GM21367 (cell line): Measurements from ENCODE around the gene MSRB3.
"Not testable (repeated sequence)": the region's sequence is repeated elsewhere in the genome, so short reads cannot be mapped to it uniquely, and the experiment has no call there.

ENCODE experiments used
- ATAC-seq: cut with Tn5 transposase; IDR thresholded peaks from one replicate; pipeline ENCODE4 v1.9.1; 2021; ENCODE audit not compliant: unreplicated experiment

Gene MSRB3

DNA sequence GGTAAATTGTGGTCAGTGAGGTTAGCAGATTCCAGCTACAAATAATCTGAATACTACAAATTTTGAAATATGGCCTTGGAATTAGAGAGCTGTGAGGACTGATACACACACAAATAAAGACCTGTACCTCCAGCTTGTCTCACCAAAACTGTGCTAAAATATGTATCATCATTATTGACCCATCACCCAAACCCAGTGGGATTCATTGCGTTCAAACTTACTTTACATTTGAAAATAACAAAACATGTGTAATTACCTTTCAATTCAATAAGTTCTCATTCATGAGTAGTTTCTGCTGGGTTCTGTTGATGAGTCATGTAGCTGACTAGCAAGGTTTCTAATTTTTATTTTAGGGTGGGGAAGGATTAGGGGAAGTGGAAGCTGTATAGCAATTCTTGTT lies 170.9 kb downstream of the MSRB3 start:
- ATAC-seq: no peak

DNA sequence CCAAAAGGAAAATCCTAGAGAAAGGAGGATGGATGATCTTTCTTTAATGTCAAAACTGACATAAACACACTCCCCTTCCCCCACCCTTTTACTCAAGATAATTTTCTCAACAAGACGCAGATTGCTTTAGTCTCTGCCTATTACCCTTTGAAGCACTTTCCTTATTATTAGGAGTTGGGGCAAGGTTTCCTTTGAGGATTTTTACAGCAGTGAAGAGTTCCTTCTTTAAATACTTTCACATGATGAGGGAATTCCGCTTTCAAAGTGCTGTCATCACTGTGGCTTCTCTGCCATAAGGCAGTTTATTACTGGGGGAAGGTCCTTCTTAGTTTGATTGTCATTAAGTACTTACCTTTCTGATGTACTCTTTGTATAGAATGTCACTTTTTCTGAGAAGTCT lies 172.1 kb downstream of the MSRB3 start:
- no peak for ATAC-seq

DNA sequence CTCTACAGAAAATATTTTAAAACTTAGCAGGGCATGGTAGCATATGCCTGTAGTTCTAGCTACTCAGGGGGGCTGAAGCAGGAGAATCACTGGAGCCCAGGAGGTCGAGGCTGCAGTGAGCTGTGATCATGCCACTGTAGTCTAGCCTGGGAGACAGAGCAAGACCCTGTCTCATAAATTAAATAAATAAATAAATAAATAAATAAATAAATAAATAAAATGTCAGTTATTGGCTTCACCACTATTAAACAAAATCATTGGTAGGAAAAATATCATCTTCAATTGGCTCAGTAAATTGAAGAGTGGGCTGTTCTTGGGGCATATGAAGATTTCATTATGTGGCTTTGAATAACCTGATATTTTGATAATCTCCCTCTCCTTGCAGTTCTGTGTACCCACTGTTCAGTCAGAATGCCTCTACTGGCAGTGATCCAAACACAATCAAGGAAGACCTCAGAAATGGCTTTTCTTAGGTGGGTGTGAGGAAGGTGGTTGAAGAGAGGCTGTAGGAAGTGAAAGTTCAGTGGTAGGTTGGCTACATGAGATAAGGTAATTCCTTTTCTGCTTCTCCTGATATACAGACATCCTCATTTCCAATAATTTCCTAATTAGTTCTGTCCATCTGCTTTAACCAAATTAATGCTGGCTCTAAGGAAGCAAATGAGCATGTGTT lies 175.8 kb downstream of the MSRB3 start:
- ATAC-seq: no peak

DNA sequence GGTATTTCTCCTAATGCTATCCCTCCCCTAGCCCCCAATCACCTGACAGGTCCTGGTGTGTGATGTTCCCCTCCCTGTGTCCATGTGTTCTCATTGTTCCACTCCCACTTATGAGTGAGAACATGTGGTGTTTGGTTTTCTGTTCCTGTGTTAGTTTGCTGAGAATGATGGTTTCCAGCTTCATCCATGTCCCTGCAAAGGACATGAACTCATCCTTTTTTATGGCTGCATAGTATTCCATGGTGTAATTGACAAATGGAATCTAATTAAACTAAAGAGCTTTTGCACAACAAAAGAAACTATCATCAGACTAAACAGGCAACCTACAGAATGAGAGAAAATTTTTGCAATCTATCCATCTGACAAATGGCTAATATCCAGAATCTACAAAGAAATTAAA lies 178.9 kb downstream of the MSRB3 start:
- not testable (repeated sequence) for ATAC-seq

DNA sequence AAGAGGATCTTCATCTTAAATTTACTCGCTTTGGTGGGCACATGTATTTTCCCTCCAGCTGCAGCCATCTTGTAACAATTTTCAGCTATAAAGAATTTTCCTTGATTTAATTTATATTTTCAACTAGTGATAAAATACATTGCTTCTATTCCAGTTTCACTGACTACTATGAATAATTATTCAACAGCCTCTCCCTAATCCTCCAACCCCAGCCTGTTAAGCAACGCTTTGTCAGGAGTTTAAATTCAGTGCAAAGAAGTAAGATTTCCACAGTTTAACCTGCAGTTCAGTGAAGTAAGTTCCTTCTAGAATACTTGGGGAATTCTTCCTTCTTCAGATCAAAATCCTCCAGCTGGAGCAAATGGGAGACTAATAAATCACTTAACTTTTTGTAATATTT lies 180.2 kb downstream of the MSRB3 start:
- ATAC-seq: no peak

DNA sequence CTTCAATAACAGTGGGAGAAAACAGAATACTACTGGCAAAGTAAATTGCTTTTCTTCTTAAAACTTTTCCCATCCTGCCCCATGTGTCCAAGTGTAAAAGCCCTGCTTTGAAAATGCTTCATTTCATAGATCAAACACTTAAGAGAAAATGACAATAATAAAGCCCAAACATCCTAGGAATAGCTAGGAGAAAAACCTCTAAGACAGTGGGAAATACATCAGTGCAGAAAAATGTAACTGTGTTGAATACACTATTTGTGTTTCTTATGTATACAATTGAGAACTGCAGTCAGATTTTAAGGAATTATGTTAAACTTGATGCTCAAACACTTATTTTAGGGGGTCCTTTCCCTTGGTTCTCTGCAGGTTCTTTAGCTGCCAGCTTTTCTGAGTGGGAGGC lies 181.1 kb downstream of the MSRB3 start:
- ATAC-seq: no peak

DNA sequence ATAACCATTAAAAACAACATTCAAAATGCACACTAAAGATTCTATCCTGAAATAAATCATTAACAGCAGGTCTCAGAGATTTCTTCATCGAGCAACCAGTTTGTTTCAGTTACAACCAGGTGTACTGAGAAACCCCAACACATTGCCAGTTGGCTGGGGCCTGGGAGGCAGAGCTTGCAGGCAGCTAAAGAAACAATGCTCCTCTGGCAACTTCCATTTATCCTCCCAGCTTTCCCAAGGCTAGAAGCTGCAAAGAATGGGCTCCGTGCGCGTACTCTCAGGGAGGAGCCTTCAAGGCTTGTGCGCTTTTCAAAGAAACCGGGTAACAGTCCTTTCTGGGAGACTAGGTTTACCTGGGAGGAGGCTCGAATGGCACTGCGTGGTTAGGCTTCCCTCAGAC lies 181.6 kb downstream of the MSRB3 start:
- no peak for ATAC-seq

DNA sequence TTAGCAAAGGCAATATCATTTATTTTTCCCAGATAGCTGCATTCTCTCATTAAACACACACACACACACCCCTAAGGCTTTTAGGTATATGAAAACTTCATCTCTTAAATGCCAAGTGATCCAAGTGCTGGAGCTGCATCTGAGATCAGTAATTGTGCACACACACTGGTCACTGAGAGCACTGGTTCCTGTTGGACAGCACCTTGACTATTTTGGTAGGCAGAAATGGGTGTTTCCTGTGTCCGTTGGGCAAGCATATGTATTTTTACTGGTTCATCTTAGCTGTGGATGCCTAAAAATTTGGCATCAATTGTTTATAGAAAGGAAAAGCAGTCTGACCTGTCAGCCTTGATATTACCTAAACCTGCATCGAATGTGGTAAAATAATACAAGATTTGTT lies 182.5 kb downstream of the MSRB3 start:
- ATAC-seq: no peak

DNA sequence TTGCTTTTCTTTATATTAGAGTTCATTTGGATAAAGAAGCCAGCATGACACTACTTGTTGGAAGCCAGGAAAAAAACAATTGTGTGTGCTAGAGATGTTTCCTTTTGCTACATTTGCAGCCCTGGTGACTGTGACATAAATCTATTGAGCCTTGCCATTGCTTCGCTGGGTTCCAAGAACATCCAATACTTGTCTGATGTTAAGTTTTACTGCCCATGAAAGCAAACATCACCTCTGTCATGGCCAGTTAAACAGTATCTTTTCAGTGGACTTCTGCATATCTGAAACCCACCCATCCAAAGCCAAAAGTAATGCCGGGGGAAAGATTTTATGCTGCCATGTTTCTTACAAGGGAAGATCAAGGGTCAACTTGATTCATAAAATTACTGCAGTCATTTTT lies 184.0 kb downstream of the MSRB3 start:
- ATAC-seq: no peak

DNA sequence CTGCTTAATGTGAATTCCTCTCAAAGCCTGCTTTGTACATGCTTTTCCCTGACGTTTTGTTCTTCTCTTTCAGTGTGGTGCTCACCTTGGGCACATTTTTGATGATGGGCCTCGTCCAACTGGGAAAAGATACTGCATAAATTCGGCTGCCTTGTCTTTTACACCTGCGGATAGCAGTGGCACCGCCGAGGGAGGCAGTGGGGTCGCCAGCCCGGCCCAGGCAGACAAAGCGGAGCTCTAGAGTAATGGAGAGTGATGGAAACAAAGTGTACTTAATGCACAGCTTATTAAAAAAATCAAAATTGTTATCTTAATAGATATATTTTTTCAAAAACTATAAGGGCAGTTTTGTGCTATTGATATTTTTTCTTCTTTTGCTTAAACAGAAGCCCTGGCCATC lies 184.6 kb downstream of the MSRB3 start:
- no peak for ATAC-seq

DNA sequence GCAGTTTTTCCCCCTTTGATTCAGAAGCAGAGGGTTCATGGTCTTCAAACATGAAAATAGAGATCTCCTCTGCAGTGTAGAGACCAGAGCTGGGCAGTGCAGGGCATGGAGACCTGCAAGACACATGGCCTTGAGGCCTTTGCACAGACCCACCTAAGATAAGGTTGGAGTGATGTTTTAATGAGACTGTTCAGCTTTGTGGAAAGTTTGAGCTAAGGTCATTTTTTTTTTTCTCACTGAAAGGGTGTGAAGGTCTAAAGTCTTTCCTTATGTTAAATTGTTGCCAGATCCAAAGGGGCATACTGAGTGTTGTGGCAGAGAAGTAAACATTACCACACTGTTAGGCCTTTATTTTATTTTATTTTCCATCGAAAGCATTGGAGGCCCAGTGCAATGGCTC lies 185.1 kb downstream of the MSRB3 start:
- no peak for ATAC-seq

DNA sequence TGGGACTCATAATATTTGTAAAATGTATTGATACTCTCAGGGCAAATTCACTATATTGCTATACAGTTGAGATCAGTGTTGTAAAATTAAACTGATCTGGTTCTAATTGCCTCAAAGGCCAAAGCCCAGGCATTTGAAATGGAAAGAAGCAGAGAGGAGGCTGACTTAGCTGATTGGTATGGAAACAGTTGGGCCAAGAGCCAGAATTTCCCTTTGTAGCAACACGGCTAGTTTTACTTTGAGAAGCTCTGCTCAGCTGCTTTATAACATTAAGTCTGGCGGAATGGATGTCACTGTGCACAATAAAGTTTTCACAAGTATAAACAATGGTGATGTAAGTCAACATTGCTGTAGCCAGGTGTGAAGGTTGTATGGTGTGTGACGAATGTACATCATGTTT lies 186.4 kb downstream of the MSRB3 start:
- no peak for ATAC-seq

DNA sequence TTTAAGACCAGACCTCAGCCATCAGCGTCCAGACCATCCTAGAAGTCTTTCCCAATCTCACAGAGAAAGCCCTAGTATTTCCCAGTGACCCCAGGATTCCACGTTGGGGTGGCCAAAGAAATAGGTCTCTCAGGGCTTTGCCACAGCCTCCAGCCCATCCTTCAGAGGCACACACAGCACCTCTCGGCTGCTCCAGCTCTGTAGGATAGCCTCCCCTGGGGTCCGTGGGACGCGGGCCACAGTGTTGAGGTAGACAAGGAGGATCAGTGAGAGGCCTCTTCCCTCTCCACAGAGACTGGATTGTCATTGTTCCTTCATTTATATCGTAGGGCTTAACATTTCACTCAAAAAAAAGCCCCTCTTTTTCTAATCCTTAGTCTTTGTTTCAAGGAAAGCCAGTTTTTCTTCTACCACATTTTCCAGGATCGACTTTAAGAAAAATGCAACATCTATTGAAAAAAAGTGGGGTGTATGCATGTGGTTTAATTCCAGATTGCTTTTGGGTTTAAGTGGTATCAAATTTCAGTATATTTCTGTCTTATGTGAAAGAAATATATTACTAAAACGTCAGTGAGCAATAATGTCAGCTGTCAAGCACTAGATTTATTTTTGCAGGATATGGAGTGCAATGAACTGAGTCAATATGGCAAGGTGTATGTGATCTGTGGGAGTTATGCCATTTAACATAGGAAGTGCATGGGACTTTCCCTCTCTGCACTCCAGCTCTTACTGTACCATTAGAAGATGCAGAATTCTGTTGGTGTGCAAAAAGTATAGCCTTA lies 187.5 kb downstream of the MSRB3 start:
- no peak for ATAC-seq

DNA sequence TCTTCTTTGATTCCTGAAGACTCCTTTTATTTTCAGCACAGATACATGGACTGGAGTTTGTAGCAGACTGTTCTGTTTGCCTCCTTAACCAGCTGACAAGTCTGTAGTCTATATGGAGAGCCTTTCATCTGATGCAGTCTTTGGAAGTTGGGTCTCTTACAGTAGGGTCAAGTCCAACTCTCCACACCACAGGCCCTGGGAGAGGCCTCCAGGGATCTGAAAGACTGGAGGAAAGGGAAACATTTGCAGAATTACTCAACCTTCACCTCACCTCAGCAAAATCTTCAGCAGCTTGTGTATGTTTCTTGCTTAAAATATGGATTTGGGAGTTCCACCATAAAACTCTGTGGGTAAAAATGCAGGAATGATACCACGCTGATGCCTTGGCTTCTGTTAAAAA lies 188.4 kb downstream of the MSRB3 start:
- ATAC-seq: no peak

DNA sequence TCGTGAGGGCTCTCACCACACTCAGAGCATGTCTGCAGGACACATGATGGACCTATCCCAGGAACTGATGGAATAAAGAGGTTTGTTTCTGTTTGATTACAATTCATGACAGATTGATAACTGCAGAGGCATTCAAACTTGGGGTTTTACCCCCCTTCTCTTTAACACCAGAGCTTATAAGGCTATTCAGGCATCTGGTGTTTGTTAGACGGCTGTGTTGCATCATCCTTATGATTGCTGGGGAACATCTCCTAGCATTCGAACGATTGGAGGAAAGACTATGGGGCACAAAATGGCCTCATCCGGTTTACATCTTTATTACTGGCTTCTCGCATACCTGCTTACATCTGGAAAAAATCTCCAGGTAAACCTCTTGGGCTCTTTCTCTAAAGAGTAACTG lies 191.8 kb downstream of the MSRB3 start:
- no peak for ATAC-seq

DNA sequence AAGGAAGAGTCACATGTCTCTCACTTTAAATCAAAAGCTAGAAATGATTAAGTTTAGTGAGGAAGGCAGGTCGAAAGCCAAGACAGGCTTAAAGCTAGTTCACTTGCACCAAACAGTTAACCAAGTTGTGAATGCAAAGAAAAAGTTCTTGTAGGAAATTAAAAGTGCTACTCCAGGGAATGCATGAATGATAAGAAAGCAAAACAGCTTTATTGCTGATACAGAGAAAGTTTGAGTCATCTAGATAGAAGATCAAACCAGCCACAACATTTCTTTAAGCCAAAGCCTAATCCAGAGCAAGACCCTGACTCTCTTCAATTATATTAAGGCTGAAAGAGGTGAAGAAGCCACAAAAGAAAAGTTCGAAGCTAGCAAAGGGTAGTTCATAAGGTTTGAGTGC lies 193.6 kb downstream of the MSRB3 start:
- no peak for ATAC-seq

DNA sequence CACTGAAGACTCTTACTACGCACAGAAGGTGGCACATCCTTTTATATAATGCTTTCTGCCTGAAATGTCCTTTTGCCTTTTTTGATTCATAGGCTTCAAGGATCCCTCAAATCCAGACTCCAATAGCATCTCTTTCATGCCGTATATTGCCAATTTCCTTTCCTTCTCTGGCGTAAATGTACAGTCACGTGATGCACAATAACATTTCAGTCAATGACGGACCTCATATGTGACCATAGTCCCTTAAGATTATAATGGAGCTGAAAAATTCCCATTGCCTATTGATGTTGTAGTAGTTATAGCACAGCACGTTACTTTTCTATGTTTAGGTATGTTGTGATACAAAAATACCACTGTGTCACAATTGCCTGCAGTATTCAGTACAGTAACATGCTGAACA lies 196.3 kb downstream of the MSRB3 start:
- ATAC-seq: no peak

DNA sequence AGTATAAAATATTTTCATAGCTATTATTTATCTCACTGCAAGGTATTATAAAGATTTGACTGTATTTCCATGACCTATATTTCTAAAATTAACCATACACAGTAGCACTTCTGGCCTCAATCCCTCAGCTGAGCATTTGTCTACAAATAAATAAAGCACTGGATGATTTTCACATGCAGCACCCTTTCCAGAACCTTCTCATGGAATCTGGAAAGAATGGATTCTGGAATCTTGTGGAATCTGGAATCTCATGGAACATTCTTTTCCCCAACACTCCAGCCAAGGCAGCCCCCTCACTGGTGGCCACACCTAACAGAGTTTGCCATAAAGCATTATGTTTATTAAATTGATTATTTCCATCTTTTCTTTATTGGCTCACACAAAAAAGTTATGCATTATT lies 199.2 kb downstream of the MSRB3 start:
- no peak for ATAC-seq

DNA sequence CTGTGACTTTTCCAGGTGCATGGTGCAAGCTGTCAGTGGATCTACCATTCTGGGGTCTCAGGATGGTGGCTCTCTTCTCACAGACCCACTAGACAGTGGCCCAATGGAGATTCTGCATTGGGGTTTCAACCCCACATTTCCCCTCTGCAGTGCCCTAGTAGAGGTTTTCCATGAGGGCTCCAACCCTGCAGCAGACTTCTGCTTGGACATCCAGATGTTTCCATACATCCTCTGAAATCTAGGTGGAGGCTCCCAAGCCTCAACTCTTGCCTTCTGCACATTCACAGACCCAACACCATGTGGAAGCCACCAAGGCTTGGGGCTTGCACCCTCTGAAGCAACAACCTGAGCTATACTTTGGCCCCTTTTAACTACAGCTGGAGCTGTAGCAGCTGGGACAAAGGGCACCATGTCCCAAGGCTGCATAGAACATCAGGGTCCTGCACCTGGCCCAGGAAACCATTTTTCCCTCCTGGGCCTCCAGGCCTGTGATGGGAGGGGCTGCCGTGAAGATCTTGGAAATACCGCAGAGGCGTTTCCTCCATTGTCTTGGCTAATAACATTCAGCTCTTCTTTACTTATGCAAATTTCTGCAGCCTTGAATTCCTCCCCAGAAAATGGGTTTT lies 205.5 kb downstream of the MSRB3 start:
- not testable (repeated sequence) for ATAC-seq

DNA sequence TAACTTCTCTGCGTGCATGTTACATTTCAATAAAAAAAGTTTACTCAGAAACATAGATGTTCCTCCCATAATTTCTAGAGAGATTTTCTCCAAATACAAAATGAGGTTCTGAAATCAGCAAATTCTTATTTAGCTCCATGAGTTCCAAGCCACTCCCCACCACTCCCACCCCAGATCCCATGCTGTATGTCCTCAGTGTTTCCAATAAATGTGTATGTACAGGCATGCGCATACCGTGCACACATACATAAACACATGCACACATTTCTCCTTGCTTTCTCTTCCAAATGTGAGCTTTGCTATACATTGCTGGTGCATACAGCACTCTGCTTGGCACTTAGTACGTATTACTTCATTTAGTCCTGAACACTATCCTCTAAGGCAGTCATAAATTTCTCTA lies 209.7 kb downstream of the MSRB3 start:
- no peak for ATAC-seq

DNA sequence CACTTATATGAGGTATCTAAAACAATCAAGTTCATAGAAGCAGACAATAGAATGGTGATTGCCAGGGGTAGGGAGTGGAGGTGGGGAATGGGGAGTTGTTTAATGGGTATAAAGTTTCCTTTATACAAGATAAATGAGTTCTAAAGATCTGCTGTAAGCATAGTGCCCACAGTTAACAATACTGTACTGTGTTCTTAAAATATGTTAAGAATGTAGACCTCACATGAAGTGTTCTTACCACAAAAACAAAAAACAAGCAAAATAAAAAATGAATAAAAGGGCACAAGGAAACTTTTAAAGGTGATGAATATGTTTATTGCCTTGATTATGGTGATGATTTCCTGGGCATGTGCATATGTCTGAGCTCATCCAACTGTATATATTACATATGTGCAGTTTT lies 211.8 kb downstream of the MSRB3 start:
- ATAC-seq: no peak
